Testis (tissue), 2 donors: ENCODE measurements around the gene CD101.

Experiments used
- POLR2A ChIP-seq: fragments of 450-650 bp; IDR thresholded peaks from one replicate; pipeline ENCODE4 v1.6.1; 2017; ENCODE audit warnings: antibody characterized with exemption, mild to moderate bottlenecking, moderate library complexity
- TF ChIP-seq, protein P1 (sequence below), 3 experiments: fragments of 450-650 bp in 2 of 3; fragments of 200-600 bp in 1 of 3; sonication (generic) in 1 of 3; IDR thresholded peaks; one replicate each; pipeline ENCODE4 v1.5.1; 2016 to 2019; ENCODE audit warnings: antibody characterized with exemption in 3 of 3, mild to moderate bottlenecking in 2 of 3, moderate library complexity in 1 of 3

DNA sequence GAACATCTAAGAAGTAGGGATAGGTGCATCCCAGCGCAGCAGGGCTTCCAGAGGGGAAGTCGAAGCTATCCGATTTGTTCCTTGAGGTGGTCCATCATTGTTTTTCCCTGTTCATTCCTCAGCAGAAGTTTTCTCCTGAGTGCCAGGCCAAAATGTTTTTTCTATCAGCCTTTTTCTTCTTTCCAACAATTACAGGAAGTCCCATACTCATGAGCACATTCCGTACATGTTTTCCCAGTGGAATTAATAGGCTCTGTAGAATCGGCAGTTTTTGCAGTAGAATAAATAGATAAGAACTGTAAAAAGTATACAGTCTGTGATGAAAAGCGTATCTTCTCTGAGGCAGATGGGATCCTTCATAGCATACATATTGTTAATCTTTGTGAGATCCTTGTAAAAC, 24.8 kb downstream of the CD101 start:
- TF ChIP-seq, protein P1, sequence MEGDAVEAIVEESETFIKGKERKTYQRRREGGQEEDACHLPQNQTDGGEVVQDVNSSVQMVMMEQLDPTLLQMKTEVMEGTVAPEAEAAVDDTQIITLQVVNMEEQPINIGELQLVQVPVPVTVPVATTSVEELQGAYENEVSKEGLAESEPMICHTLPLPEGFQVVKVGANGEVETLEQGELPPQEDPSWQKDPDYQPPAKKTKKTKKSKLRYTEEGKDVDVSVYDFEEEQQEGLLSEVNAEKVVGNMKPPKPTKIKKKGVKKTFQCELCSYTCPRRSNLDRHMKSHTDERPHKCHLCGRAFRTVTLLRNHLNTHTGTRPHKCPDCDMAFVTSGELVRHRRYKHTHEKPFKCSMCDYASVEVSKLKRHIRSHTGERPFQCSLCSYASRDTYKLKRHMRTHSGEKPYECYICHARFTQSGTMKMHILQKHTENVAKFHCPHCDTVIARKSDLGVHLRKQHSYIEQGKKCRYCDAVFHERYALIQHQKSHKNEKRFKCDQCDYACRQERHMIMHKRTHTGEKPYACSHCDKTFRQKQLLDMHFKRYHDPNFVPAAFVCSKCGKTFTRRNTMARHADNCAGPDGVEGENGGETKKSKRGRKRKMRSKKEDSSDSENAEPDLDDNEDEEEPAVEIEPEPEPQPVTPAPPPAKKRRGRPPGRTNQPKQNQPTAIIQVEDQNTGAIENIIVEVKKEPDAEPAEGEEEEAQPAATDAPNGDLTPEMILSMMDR (IDR thresholded peaks at IDR 0.05) = no peak
- TF ChIP-seq POLR2A = no peak
